Right lobe of liver (tissue), 6 donors: ENCODE data around the gene KLRC4. TPM values are rescaled to one million over a fixed set of nuclear protein-coding genes. Genes with fewer than 3 reads are reported as not detected.

Experiments
- ATAC-seq, 4 donors: fragments of 200-7000 bp; cut with Tn5 transposase; one replicate each; pipeline ENCODE4 v1.9.1; 2020; ENCODE audit warnings: mild to moderate bottlenecking in 4 of 4, moderate library complexity in 4 of 4
- DNase-seq, 3 donors: peaks; one replicate each; pipeline ENCODE4 v3.0.0-alpha.2; 2020
- H3K27ac ChIP-seq, 3 donors: fragments of 200-600 bp; one replicate each; pipeline ENCODE4 v1.8.0; 2022
- H3K27me3 ChIP-seq, 2 donors: fragments of 200-600 bp; one replicate each; pipeline ENCODE4 v1.8.0; 2022
- H3K36me3 ChIP-seq, 4 donors: fragments of 200-600 bp; sonication (generic) in 1 of 4; one replicate each; pipeline versions ENCODE4 v1.5.1 to v1.8.0; 2017 to 2022; ENCODE audit warnings: control low read depth in 1 of 4
- H3K4me1 ChIP-seq, 4 donors: fragments of 200-600 bp; sonication (generic) in 1 of 4; one replicate each; pipeline versions ENCODE4 v1.5.1 to v1.8.0; 2017 to 2022; ENCODE audit warnings: control low read depth in 1 of 4
- H3K4me3 ChIP-seq, 3 donors: fragments of 200-600 bp; one replicate each; pipeline ENCODE4 v1.8.0; 2022
- H3K9me3 ChIP-seq, 4 donors: fragments of 200-600 bp; sonication (generic) in 1 of 4; one replicate each; pipeline versions ENCODE4 v1.5.1 to v1.8.0; 2017 to 2022; ENCODE audit warnings: control low read depth in 1 of 4
- POLR2A ChIP-seq: fragments of 450-650 bp; IDR thresholded peaks from one replicate; pipeline ENCODE4 v1.6.1; 2017; ENCODE audit warnings: antibody characterized with exemption, mild to moderate bottlenecking
- WGBS: methylation state at CpG from one replicate; pipeline ENCODE4 v1.1.6; 2018; ENCODE audit warnings: low coverage, low lambda C conversion rate; ENCODE audit not compliant: insufficient coverage; ENCODE audit errors: missing lambda C conversion rate; 5-methylcytosine and 5-hydroxymethylcytosine counted together
- intact Hi-C, 2 donors: fragments of 100-400 bp; cut with DNase I; formaldehyde crosslinking; loops; one replicate each; pipeline versions ENCODE4 v1.11.2 to v1.14.1; 2022
- long read RNA-seq: library from polyadenylated mRNA; unstranded; transcript quantifications from one replicate; pipeline ENCODE4 v2.0.0, GENCODE V29; 2019
- total RNA-seq, 6 experiments: library from RNA; depleted of rRNA in 2 of 6; stranded (reverse); fragments of >200 nt in 2 of 6; fragmentation: NEBNext Ultra II Directional in 3 of 6; extraction: Animal tissue kit (Norgen Biotek cat#: 25700) in 3 of 6; gene quantifications; one replicate each; pipeline versions ENCODE4 v1.1.0 to v1.2.4, GENCODE V29; 2016 to 2023
- TF ChIP-seq, protein P1 (sequence below), 4 donors: fragments of 200-600 bp in 3 of 4; fragments of 450-650 bp in 1 of 4; IDR thresholded peaks; one replicate each; pipeline versions ENCODE4 v1.5.1 to v1.8.0; 2016 to 2022; ENCODE audit warnings: antibody characterized with exemption in 4 of 4, mild to moderate bottlenecking in 2 of 4
- donor health status: DM: no; HTN: yes; CAD: no.
- donor health status: DM: no; HTN: no; CAD: no.
- donor health status: DM: no; HTN: no; CAD: no.
- donor health status: DM: no; HTN: yes; CAD: no.
- donor health status: DM: no; HTN: yes; CAD: no.

The KLRC4 gene, protein sequence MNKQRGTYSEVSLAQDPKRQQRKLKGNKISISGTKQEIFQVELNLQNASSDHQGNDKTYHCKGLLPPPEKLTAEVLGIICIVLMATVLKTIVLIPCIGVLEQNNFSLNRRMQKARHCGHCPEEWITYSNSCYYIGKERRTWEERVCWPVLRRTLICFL
- total RNA-seq = under 1 TPM in 1 of 6 experiments, not detected in 5; 0.39 TPM
- long read RNA-seq, partial matches to known transcripts = 0 of 1 reads
- long read RNA-seq, other reads (novel, unspliced or antisense) = 1 of 1 reads

- Histone ChIP-seq H3K9me3 (no peaks in the 10 kb centered on the region), H3K4me3 (no peak within 1 kb of the TSS), H3K27me3 (no peaks in the 10 kb centered on the region), H3K36me3 (no peaks in the 10 kb centered on the region), H3K4me1 (no peaks in the 10 kb centered on the region), H3K27ac (no peak within 1 kb of the TSS)
- ATAC-seq = peak in 1 of 4 donors; percentile 11
- 0% methylated on average over 1 of the region's 1 CpG for WGBS
- intact Hi-C loops = no loop called here
- no peak for TF ChIP-seq POLR2A
- TF ChIP-seq, protein P1, sequence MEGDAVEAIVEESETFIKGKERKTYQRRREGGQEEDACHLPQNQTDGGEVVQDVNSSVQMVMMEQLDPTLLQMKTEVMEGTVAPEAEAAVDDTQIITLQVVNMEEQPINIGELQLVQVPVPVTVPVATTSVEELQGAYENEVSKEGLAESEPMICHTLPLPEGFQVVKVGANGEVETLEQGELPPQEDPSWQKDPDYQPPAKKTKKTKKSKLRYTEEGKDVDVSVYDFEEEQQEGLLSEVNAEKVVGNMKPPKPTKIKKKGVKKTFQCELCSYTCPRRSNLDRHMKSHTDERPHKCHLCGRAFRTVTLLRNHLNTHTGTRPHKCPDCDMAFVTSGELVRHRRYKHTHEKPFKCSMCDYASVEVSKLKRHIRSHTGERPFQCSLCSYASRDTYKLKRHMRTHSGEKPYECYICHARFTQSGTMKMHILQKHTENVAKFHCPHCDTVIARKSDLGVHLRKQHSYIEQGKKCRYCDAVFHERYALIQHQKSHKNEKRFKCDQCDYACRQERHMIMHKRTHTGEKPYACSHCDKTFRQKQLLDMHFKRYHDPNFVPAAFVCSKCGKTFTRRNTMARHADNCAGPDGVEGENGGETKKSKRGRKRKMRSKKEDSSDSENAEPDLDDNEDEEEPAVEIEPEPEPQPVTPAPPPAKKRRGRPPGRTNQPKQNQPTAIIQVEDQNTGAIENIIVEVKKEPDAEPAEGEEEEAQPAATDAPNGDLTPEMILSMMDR (IDR thresholded peaks at IDR 0.05) = no peak
- no peak for DNase-seq
These were observed at the start of gene KLRC4 for GRCh38 chr12:10409392-10409791. Gene KLRC4 (minus strand): TSS chr12:10409757. CDS start chr12:10409575, 182 bp downstream.

GRCh38 chr12:10457760-10458159 is 48.2 kb upstream of the KLRC4 start:
- no peak for ATAC-seq
- no peak overlapping the region for H3K4me3 ChIP-seq
- no peak for DNase-seq
- no peaks in the 10 kb centered on the region for H3K36me3 ChIP-seq
- no peaks in the 10 kb centered on the region for H3K9me3 ChIP-seq
- H3K27me3 ChIP-seq = no peaks in the 10 kb centered on the region
- H3K4me1 ChIP-seq = no peaks in the 10 kb centered on the region
- no peak overlapping the region for H3K27ac ChIP-seq
- no peak for TF ChIP-seq POLR2A
- TF ChIP-seq, protein P1 (IDR thresholded peaks at IDR 0.05) = no peak
- WGBS = 100% methylated on average over 1 of the region's 3 CpGs
- intact Hi-C loops = no loop called here

- no peak for DNase-seq
- WGBS = 76% methylated on average over 2 of the region's 2 CpGs
- Histone ChIP-seq H3K4me1 (no peaks in the 10 kb centered on the region), H3K27ac (no peak overlapping the region), H3K27me3 (no peaks in the 10 kb centered on the region), H3K36me3 (no peaks in the 10 kb centered on the region), H3K4me3 (no peak overlapping the region), H3K9me3 (no peaks in the 10 kb centered on the region)
- no peak for TF ChIP-seq POLR2A
- TF ChIP-seq, protein P1 (IDR thresholded peaks at IDR 0.05) = no peak
- ATAC-seq = no peak
- intact Hi-C loops = no loop called here
These were observed 47.3 kb upstream of the KLRC4 start for GRCh38 chr12:10456856-10457255.

GRCh38 chr12:10455766-10456165 is 46.2 kb upstream of the KLRC4 start:
- H3K27ac ChIP-seq = no peak overlapping the region
- H3K36me3 ChIP-seq = no peaks in the 10 kb centered on the region
- H3K4me1 ChIP-seq = no peaks in the 10 kb centered on the region
- H3K4me3 ChIP-seq = no peak overlapping the region
- no peaks in the 10 kb centered on the region for H3K27me3 ChIP-seq
- WGBS = 29% methylated on average over 1 of the region's 1 CpG
- ATAC-seq (no peak), DNase-seq (no peak)
- TF ChIP-seq, protein P1 (IDR thresholded peaks at IDR 0.05) = no peak
- TF ChIP-seq POLR2A = no peak
- H3K9me3 ChIP-seq = no peaks in the 10 kb centered on the region
- intact Hi-C loops = no loop called here
